Femur (tissue), 1 donor: ENCODE measurements around the gene PSME1.
"Not testable (repeated sequence)": the region's sequence is repeated elsewhere in the genome, so short reads cannot be mapped to it uniquely, and the experiment has no call there.

Experiments
- DNase-seq: peaks from one replicate; pipeline ENCODE4 v3.0.0-alpha.2; 2017

PSME1 gene

DNA sequence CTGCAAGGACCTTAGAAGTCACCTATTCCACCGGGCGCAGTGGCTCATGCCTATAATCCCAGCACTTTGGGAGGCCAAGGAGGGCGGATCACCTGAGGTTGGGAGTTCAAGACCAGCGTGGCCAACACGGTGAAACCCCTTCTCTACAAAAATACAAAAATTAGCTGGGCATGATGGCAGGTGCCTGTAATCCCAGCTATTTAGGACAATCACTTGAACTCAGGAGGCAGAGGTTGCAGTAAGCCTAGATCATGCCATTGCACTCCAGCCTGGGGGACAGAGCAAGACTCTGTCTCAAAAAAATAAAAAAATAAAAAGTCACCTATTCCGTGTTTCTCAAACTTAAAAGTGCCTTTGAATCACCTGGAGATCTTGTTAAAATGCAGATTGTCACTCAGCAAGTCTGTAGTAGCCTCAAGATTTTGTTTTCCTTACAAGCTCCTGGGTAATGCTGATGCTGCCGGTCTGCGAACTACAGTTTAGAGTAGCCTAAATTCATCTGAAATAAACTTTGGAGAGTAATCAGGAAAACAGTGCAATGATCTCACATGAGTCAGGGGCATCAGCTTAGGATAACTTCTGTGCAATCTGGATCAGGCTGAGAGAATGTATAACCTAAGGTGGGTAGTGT is 30.3 kb upstream of the PSME1 start:
- DNase-seq: not testable (repeated sequence)

DNA sequence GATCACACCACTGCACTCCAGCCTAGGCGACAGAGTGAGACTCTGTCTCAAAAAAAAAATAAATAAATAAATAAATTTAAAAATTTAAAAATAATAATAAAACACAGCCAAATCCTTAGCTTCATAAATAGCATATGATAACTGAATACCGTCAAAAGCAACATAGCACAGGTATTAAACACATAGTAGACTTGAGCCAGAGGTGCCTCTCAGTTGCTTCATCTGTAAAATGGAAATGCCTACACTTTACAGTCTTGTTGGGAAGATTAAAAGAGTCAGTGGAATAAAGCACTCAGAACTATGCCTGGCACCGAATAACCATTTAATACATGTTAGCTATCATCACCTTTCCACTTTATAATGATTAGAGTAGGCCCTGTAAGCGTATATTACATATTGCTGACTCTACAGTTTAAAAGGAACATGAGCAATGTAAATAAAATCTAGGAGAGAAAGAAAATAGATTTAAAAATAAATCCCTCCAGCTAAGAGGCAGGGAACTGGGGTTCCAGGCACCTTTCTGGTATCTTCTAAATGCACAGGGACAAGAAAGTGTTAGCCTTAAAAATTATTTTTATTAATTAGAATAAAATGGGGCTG is 29.2 kb upstream of the PSME1 start:
- no peak for DNase-seq

DNA sequence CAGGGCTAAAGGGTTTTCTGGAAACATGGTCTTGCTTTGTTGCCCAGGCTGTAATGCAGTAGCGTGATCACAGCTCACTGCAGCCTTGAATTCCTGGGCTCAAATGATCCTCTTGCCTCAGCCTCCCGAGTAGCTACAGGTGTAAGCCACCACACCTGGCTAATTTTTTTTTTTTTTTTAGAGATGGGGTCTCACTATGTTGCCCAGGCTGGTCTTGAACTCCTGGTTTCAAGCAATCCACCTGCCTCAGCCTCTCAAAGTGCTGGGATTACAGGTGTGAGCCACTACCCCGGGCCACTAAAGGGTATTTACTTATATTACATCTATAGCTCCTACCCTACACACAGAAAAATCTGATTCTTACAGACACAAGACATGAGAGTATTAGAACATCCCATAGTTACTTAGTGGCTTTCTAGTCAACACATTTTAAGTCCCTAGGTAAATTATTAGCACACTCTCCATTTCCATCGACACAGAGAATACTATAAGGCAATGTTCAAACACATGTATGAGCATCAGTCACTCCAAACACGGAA is 27.6 kb upstream of the PSME1 start:
- no peak for DNase-seq

DNA sequence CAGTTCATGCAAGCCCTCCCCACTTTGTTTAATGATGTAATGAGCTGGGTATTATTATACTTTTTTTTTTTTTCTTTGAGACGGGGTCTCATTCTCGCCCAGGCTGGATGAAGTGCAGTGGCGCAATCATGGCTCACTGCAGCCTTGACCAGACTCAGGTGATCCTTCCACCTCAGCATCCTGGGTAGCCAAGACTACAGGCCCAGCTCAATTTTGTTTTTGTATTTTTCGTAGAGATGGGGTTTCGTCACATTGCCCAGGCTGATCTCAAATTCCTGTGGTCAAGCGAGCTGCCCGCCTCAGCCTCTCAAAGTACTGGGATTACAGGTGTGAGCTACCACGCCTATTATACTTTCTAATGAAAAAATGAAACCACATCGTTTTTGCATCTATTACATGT is 25.9 kb upstream of the PSME1 start:
- no peak for DNase-seq

DNA sequence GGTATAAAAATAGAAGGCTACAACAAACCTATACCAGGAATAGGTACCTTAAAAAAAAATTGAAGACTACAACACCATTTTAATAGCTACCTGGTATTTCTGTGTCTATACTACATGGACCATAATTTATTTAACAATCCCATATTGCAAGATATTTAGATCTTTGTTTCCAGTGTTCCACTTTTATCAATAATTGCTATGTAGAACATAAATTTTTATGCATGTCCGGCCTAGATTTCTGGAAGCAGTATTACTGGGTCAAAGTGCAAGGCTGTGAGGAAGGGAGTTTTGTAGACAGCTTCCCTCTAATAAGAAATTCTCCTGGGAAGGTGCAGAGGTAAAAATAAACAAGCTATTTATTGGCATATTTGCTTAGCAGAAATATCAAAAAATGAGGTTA is 25.5 kb upstream of the PSME1 start:
- no peak for DNase-seq

DNA sequence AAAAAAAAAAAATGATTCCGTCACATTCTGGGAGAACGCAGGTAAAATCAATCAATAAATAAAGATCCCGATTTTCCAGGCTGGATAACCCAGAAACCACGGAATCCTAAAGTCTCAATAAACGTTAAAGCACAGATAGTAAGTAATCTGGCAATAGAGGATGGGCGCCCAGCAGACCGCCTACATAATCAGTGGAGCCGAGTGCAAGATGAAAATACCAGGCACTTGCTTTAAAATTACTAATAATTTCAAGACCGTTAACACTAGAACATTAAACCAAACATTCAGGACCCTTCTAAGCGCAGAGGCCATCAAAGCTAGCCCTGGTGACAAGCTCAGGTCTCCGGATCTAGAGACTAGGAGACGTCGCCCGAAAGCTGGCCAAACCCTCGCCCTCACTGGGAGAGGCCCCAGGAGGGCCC is 22.6 kb upstream of the PSME1 start:
- DNase-seq: no peak

DNA sequence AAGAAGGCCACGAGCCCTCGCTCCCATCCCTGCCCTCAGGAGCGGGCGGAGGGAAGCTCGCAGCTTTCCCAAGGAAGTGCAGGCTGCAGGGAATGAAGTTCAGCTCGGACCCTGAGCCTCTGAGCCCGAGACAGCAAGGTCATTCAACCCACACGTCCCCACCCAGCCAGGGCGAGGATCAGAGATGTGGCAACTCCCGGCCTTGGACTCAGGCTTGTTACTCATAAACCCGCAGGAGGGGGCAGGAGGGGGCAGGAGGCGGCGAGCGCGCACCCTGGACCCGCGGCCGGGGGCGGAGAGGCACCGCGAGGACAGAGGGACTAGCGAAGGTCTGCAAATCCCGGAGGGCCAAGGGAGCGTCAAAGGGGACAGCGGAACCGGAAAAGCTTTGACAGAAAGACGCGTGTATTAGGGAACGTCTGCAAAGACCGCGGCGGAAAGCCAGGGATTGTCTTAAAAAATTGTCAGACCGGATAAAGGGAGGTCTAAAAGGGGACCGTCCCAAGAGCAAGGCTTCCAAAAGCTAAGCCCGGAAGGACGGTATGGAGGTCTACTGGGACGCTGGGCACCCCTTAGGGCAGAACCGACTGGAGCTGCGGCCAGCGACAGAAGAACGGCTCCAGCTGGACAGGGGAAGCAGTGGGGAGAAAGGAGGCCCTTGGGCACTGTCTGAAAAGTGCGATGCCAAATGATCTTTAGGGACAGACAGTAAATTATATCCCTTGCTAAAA is 22.0 kb upstream of the PSME1 start:
- DNase-seq: peak; percentile 90

DNA sequence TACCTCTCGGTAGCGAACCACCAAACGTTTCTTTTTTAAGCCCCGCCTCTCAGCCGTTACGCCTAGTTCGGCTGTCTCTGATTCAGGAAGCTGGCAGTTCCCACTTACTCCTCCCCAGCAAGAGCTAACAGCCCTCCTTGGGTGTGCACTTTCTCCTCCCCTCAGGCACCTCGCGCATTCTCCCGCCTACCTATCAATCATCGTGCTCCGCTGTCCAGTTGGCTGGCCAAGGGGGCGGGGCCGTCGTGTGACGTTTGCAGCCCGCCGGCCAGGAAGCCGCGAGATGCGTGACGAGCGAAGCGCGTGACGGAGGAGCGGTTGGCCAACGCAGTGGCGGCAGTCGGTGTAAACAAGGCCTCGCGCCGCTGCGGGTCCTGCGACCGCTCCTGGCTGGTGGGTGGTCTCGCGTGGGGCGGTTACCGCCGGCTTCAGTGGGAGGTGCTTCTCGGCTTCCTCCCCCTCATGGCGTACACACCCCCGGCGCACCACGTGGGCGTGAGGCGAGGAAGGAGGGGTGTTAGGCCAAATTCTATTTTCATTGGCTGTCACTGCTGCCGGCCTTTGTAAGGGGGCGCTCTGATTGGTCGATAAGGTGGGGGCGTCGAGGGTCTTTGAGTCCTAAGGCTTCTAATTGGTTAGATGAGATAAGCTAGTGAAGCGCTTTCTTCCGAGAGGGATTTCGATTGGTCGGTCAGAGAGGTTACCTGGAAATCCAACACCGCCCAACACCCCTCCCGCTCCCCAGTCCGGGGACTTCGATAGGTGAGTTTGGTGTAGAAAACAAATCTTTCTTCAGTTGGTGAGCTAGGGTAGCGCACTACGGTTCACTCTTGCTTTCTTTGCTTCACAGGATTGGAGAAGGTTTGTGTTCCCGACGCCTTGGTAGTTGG is 21.2 kb upstream of the PSME1 start, which contains the start of the genes DCAF11 and NRL:
Gene DCAF11, plus strand, starts transcription at position 246 of the 890 bp plus-strand sequence. CDS start 818 bp downstream, outside the sequence.
Gene NRL, minus strand, starts transcription at position 418 of the 890 bp plus-strand sequence. CDS start 32,101 bp downstream, outside the sequence.
- DNase-seq: peak; percentile 99

DNA sequence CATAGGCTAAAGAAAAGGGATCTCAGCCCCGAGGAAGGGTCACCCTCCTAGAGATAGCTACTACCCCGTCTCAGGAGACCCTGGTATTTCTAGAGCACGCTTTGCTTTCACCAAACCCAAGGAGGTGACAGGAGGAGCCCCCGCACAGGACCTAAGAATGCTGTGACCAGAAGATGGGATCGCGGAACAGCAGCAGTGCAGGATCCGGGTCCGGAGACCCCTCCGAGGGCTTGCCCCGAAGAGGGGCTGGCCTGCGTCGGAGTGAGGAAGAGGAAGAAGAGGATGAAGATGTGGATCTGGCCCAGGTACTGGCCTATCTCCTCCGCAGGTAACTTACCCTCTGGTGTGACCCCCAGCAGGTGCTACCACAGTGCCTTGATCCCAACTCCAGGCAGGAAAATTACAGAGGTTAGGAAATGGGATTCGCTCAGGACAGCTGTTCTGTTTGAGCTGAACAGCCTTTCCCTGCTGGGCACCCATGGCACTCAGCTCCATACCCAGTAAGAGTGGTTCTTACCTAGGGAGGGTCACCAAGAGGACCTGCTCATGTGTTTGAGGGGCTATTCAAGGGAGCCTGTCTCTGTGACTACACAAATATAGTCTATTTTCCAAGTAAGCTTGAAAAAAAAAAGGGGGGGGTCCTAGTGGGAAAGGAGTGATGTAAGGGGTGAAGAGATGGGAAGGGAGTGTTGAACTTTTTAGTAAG is 20.4 kb upstream of the PSME1 start:
- no peak for DNase-seq

DNA sequence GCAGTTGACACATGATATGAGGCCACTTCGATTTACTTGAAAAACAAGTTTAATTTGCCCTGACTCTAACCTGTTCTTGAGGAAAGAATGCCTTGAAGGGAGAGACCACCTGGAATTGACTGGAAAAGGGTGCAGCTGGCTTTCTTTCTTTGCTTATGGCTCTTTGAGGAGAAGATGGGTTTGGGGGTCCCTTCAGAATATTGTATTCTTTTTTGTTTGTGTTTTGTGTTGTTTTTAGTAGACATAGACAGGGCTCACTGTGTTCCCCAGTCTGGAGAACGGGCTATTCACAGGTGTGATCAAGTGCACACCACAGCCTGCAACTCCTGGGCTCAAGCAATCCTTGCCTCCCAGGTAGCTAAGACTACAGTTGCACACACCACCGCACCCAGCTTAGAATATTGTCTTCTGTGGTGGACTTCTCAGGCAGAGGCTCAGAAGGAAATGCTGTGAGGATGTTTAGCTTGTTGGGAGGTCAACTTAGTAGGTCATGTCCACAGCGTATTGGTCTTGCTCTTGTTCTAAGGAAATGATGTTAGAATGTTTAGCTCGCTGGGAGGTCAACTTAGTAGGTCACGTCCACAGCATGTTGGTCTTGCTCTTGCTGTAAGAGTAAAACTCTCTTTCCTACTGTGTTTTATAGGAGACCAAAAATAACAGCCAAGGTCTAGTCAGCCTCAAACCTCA is 19.7 kb upstream of the PSME1 start:
- no peak for DNase-seq

DNA sequence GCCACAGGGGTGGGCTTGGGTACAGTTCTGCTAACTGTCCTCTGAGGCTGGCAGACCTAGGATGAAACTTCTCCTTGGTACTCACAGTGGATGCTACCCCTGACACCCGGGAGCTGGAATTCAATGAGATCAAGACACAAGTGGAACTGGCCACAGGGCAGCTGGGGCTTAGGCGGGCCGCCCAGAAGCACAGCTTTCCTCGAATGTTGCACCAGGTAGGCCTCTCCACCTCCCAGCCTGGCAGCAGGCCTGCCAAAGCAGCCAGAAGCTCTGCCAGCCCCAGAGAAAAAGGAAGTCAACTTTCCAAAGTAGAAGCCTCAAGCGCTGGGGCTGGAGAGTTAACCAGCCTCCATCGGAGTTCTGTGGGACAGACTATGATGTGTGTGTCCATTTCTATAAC is 18.8 kb upstream of the PSME1 start:
- no peak for DNase-seq

DNA sequence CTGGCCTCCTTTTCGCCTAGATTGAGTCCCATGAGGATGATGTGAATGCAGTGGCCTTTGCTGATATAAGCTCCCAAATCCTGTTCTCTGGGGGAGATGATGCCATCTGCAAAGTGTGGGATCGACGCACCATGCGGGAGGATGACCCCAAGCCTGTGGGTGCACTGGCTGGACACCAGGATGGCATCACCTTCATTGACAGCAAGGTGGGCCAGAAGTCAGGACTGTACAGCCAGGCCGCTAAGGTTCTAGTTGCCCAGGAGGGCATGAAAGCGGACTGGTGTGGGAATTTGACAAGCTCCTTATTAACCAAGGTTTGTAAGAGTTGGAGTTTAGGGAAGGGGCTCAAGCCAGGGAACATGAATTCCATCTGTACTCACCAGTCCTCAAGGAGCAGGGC is 16.3 kb upstream of the PSME1 start:
- no peak for DNase-seq

DNA sequence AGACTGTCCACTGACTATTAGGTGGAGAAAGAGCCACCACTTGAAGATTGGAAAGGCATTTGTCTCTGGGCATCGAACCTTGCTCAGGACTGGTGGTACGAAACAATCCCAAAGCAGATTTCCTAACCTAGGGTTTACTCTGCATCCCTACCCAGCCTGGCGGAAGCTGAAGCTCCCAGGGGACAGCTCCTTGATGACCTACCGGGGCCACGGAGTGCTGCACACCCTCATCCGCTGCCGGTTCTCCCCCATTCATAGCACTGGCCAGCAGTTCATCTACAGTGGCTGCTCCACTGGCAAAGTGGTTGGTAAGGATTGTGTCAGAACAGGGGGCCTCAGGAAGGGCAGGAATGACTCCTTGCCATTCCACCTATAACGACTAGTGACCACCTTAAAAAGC is 14.8 kb upstream of the PSME1 start:
- no peak for DNase-seq

DNA sequence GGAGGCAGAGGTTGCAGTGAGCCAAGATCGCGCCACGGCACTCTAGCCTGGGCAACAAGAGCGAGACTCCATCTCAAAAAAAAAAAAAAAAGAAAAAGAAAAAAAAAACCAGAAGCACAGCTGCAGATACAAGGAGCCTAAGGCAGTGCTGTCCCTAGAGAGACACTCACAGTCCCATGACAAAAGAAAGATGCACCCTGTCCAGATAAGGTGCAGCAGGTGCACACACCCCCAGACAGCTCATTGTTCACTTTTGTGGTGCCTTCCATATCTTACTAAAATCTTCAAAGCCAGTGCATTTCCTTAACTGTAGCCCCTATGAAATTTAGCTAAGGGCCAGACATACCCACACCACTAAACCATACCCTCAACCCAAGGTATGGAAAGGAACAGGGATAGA is 13.6 kb upstream of the PSME1 start:
- no peak for DNase-seq

DNA sequence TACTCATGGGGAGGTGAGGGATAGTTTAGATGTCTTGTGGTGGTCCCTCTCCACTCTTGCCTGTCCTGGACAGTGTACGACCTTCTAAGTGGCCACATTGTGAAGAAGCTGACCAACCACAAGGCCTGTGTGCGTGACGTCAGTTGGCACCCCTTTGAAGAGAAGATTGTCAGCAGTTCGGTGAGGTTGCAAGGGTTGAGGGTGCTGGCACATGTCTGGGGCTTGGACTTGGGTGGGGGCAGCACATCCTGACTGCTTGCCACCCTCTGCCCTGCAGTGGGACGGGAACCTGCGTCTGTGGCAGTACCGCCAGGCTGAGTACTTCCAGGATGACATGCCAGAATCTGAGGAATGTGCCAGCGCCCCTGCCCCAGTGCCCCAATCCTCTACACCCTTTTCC is 13.1 kb upstream of the PSME1 start:
- no peak for DNase-seq

DNA sequence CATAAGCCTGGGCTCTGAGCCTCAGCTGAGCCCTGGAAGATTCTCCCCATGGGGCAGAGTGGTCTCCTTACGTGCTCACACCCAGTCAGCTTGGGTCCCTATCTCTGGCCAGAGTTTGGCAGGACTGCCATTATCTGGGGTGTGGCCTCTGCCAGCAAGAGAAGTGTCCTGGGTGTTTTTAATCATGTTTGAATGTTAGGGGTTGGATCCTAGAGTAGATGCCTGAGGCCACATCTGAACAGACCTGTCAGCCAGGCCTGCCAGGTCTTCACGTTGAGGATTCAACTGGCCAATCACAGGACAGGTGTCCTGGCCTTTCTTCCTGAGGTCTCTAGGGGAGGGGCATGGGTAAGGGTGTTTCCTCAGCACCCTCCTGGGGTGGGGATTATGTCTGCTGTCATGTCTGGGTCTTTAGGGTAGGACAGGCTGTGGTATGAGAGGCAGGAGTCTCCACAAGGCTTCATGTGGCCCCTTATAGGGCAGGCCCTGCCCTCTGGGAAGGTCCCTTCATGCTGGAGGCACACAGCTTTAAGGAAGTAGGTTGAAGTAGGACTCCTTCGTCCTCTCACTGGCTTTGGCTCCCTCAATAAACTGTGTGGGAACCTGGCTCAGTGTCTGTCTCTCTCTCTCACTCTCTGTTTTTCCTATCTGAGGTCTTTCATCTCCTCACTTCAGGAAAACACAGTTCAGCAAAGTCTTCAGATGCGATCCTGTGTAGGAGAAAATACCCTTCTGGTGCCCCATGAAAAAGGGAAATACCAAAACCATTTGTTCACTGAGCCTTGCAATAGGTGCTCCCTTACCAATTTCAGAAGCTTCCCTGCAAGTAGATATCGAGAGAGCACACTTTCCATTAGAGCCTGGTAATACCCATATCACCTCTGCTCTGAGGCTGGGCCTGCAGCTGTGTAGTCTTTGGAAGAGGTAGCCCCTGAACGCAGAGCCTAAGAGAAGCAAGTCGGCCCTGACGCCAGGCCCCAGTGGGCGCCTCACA is 12.3 kb upstream of the PSME1 start:
- DNase-seq: no peak

DNA sequence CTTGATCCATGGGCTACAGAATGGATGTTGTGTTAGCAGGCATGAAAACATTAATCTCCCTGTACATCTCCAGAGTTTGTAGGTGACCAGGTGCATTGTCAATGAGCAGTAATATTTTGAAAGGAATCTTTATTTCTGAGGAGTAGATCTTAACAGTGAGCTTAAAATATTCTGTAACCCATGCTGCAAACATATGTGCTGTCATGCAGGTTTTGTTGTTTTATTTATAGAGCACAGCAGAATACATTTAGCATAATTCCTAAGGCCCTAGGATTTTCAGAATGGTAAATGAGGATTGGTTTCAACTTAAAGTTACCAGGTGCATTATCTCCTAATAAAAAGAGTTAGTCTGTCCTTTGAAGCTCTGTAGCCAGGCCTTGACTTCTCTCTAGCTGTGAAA is 9.1 kb upstream of the PSME1 start:
- DNase-seq: no peak

DNA sequence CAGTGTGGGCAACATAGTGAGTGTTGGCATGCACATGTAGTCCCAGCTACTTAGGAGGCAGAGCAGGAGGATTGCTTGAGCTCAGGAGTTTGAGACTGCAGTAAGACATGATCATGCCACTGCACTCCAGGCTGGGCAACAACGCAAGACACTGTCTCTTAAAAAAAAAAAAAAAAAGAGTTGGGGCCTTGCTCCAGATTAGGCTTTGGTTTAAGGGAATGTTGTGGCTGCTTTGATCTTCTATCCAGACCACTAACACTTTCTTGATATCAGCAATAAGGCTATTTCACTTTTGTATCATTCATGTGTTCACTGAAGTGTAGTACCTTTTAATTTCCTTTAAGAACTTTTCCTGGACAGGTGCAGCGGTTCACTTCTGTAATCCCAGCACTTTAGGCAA is 8.3 kb upstream of the PSME1 start:
- no peak for DNase-seq

DNA sequence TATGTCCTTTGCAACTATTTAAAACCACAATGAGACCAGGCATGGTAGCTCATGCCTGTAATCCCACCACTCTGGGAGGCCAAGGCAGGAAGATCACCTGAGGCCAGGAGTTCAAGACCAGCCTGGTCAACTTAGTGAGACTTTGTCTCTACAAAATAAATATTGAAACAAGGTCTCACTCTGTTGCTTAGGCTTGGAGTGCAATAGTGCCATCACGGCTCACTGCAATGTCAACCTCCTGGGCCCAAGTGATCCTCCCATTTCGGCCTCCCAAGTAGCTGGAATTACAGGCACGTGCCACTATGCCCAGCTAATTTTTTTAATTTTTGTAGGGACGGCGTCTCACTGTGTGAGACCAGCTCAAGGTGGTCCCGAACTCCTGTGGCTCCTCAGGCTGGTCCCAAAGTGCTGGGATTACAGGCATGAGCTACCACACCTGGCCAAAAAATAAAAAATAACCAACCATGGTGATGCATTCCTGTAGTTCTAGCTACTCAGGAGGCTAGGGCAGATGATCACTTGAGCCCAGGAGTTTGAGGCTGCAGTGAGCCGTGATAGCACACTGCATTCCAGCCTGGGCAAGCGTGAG is 6.5 kb upstream of the PSME1 start:
- DNase-seq: no peak

DNA sequence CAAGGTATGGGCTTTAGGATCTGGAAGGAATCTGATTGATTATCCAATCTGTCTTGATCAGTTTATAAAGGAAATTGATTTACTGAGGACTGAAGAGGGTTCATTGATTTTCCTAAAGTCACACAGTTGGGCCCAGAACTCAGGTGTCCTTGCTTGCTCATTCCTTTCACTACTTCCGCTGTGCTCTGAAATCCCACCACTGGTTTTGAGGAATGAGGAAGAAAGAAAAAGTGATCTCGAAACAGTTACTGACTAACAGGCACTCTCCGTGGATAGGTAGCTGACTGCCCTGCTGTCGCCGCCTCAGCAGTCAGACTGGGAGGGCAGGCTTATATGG is 5.6 kb upstream of the PSME1 start, which contains the start of gene FITM1:
Gene FITM1, plus strand, starts transcription at position 280 of the 337 bp plus-strand sequence. CDS start 905 bp downstream, outside the sequence.
- DNase-seq: no peak
